Brain microvascular endothelial cell (primary cell): ENCODE data around the gene CHMP1B.
A peak's percentile ranks its signal among the peaks of the same experiment; 100 is the strongest.

ENCODE experiments used
- DNase-seq: peaks from one replicate; pipeline ENCODE4 v3.0.0-alpha.2; 2020
- H3K27ac ChIP-seq: fragments of 250-450 bp; sonication (Bioruptor Pico); 2 replicates; pipeline ENCODE4 v1.5.1; 2020; ENCODE audit warnings: mild to moderate bottlenecking, moderate library complexity
- H3K27me3 ChIP-seq: fragments of 250-450 bp; sonication (Bioruptor Pico); replicated peaks from 2 replicates; pipeline ENCODE4 v1.5.1; 2020; ENCODE audit warnings: mild to moderate bottlenecking
- H3K36me3 ChIP-seq: fragments of 250-450 bp; sonication (Bioruptor Pico); replicated peaks from 2 replicates; pipeline ENCODE4 v1.5.1; 2020; ENCODE audit warnings: mild to moderate bottlenecking
- H3K4me3 ChIP-seq: 2 replicates; pipeline ENCODE4 v1.5.1; 2011; ENCODE audit warnings: low read depth, mild to moderate bottlenecking, control low read depth, low read length, moderate library complexity
- in situ Hi-C: cut with HindIII; loops from 2 replicates; pipeline ENCODE4 v1.10.0; 2017; ENCODE audit warnings: low sequenced_read_pairs, low pct_ligation_motif_present
- TF ChIP-seq, protein P1 (sequence below): IDR thresholded peaks from 2 replicates; pipeline ENCODE4 v1.5.1; 2011; ENCODE audit warnings: low read depth, mild to moderate bottlenecking, moderate library complexity, low read length, control low read depth, inconsistent platforms; ENCODE audit errors: missing control alignments

The CHMP1B gene

GRCh38 chr18:11839556-11839955 is 11.7 kb upstream of the CHMP1B start:
- DNase-seq = no peak
- H3K27ac ChIP-seq = no peak overlapping the region
- TF ChIP-seq, protein P1, sequence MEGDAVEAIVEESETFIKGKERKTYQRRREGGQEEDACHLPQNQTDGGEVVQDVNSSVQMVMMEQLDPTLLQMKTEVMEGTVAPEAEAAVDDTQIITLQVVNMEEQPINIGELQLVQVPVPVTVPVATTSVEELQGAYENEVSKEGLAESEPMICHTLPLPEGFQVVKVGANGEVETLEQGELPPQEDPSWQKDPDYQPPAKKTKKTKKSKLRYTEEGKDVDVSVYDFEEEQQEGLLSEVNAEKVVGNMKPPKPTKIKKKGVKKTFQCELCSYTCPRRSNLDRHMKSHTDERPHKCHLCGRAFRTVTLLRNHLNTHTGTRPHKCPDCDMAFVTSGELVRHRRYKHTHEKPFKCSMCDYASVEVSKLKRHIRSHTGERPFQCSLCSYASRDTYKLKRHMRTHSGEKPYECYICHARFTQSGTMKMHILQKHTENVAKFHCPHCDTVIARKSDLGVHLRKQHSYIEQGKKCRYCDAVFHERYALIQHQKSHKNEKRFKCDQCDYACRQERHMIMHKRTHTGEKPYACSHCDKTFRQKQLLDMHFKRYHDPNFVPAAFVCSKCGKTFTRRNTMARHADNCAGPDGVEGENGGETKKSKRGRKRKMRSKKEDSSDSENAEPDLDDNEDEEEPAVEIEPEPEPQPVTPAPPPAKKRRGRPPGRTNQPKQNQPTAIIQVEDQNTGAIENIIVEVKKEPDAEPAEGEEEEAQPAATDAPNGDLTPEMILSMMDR = no peak
- no peaks in the 10 kb centered on the region for H3K36me3 ChIP-seq
- no peak overlapping the region for H3K4me3 ChIP-seq
- no peaks in the 10 kb centered on the region for H3K27me3 ChIP-seq
- in situ Hi-C loops = no loop called here

- TF ChIP-seq, protein P1 = peak; percentile 14
- H3K36me3 ChIP-seq = no peaks in the 10 kb centered on the region
- no peaks in the 10 kb centered on the region for H3K27me3 ChIP-seq
- no peak overlapping the region for H3K4me3 ChIP-seq
- H3K27ac ChIP-seq = no peak overlapping the region
- in situ Hi-C loops = no loop called here
- DNase-seq = no peak
Measured at GRCh38 chr18:11840493-11840892, 10.7 kb upstream of the CHMP1B start.

DNA sequence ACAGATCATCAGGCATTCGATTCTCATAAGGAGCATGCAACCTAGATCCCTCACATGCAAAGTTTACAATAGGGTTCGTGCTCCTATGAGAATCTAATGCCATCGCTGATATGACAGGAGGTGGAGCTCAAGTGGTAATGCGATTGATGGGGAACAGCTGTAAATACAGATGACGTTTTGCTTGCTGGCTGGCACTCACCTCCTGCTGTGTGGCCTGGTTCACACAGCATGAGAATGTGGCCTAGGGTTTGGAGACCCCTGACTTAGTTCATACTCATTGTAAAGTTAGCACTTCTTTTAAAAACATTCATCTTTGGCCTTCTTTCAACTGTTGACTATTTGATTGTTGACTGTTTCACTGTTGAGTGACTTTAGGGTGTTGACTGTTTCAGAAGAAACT is 8.7 kb upstream of the CHMP1B start:
- DNase-seq = no peak
- no peaks in the 10 kb centered on the region for H3K27me3 ChIP-seq
- no peaks in the 10 kb centered on the region for H3K36me3 ChIP-seq
- H3K4me3 ChIP-seq = no peak overlapping the region
- in situ Hi-C loops = no loop called here
- TF ChIP-seq, protein P1 = no peak
- no peak overlapping the region for H3K27ac ChIP-seq

DNA sequence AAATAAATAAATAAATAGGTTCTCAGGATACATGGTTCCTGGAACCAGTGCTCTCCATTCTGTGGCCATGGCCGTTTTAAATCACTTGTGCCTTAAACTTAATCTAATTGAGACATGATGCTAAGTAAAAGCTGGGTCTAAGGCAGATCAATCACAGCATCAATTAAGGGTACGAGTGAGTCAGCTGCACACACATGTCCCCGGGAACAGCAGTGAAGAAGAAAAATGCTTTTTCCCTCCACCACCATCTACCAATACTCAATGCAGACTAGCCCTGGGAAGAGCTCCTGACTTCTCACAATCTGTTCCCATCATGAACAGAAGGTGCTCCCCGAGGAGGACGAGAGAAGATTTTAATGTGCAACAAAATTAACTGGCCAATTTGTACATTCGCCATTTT is 6.8 kb upstream of the CHMP1B start:
- DNase-seq = no peak
- TF ChIP-seq, protein P1 = no peak
- no peaks in the 10 kb centered on the region for H3K27me3 ChIP-seq
- no peaks in the 10 kb centered on the region for H3K36me3 ChIP-seq
- H3K4me3 ChIP-seq = no peak overlapping the region
- no peak overlapping the region for H3K27ac ChIP-seq
- in situ Hi-C loops = no loop called here

DNA sequence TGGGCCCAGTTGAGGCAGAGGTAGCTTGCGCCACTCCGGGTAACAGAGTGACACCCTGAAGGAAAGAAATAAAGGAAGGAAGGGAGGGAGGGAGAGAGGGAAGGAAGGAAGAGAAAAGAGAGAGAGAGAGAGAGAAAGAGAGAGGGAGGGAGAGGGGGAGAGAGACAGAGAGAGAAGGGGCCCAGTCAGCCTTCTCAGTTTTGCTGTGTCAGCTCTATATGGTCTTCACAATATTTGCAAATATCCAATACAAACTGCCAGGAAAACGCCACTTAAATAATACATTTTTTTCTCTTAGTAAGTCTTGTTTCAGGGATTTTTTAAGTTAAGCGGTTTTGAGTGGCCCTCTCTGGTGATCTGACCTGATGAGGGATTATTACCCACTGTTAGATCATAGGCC is 5.6 kb upstream of the CHMP1B start:
- Histone ChIP-seq H3K4me3 (no peak overlapping the region), H3K36me3 (no peaks in the 10 kb centered on the region), H3K27me3 (no peaks in the 10 kb centered on the region), H3K27ac (no peak overlapping the region)
- no peak for DNase-seq
- in situ Hi-C loops = no loop called here
- TF ChIP-seq, protein P1 = no peak

DNA sequence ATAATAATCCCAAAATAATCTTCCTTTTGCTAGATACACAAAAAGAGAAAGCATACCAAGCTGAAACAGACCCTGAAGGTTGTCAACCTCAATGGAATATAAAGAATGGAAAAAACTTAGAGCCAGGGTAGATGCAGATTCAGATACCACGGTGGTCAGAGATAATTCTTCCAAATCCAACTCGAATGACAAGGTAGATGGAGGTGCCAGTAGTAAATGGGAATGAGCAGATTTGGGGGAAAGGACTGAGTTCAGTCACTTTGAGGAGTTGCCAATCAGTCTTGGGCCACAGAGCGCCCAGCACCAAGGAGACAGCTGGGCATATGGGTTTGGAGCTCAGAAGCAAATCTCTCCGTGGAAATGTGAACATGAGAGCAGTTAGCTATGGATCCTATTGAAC is 3.4 kb upstream of the CHMP1B start:
- no peak overlapping the region for H3K27ac ChIP-seq
- no peak overlapping the region for H3K4me3 ChIP-seq
- in situ Hi-C loops = no loop called here
- TF ChIP-seq, protein P1 = no peak
- no peak for DNase-seq
- no peaks in the 10 kb centered on the region for H3K27me3 ChIP-seq
- no peaks in the 10 kb centered on the region for H3K36me3 ChIP-seq
